Common myeloid progenitor, CD34-positive (primary cell): ENCODE measurements around the gene HOXA4.
A peak's percentile ranks its signal among the peaks of the same experiment; 100 is the strongest.

Experiments used
- CTCF ChIA-PET: fragments of 350-600 bp; sonication (Branson Sonifier 250); formaldehyde crosslinking; loops from one replicate; lab custom pipeline; 2021; ENCODE audit warnings: antibody characterized with exemption; lab: Charles Lee
- POLR2A ChIA-PET: fragments of 350-600 bp; sonication (Branson Sonifier 250); formaldehyde crosslinking; loops from one replicate; lab custom pipeline; 2021; ENCODE audit warnings: antibody characterized with exemption; lab: Charles Lee
- DNase-seq, 3 donors: peaks; one replicate each; pipeline versions ENCODE4 v3.0.0 to v3.0.0-alpha.2; 2013
- H3K27ac ChIP-seq, 2 experiments: 1 replicate in 1 of 2; 2 replicates in 1 of 2; pipeline ENCODE4 v1.7.0; 2013; ENCODE audit warnings: inconsistent platforms in 2 of 2, low read length in 2 of 2, mild to moderate bottlenecking in 2 of 2, low read depth in 1 of 2, moderate library complexity in 1 of 2; ENCODE audit not compliant: severe bottlenecking in 2 of 2, insufficient read depth in 1 of 2, poor library complexity in 1 of 2
- H3K27me3 ChIP-seq, 5 experiments: replicated peaks in 2 of 5; 1 replicate in 3 of 5; 2 replicates in 2 of 5; pipeline versions ENCODE4 v1.6.1 to v1.7.0; 2013; ENCODE audit warnings: low read length in 4 of 5, mild to moderate bottlenecking in 2 of 5, moderate library complexity in 2 of 5, inconsistent platforms in 1 of 5; ENCODE audit not compliant: insufficient read depth in 5 of 5, control insufficient read depth in 4 of 5
- H3K36me3 ChIP-seq, 4 experiments: 1 replicate in 2 of 4; 2 replicates in 2 of 4; pipeline versions ENCODE4 v1.6.1 to v1.7.0; 2013; ENCODE audit warnings: low read length in 3 of 4, control low read depth in 1 of 4, mild to moderate bottlenecking in 1 of 4; ENCODE audit not compliant: control insufficient read depth in 4 of 4, insufficient read depth in 4 of 4
- H3K4me1 ChIP-seq, 4 experiments: 1 replicate in 3 of 4; 2 replicates in 1 of 4; pipeline versions ENCODE4 v1.6.1 to v1.7.1; 2013; ENCODE audit warnings: low read length in 3 of 4, mild to moderate bottlenecking in 3 of 4, control low read depth in 1 of 4, inconsistent platforms in 1 of 4, moderate library complexity in 1 of 4; ENCODE audit not compliant: control insufficient read depth in 4 of 4, insufficient read depth in 4 of 4; ENCODE audit errors: control extremely low read depth in 1 of 4
- H3K4me3 ChIP-seq, 7 experiments: 1 replicate in 4 of 7; 2 replicates in 3 of 7; pipeline versions ENCODE4 v1.5.1 to v1.7.0; 2013; ENCODE audit warnings: mild to moderate bottlenecking in 7 of 7, low read length in 6 of 7, moderate library complexity in 6 of 7, inconsistent platforms in 2 of 7, low read depth in 2 of 7, control low read depth in 1 of 7; ENCODE audit not compliant: insufficient read depth in 4 of 7, control insufficient read depth in 1 of 7; ENCODE audit errors: extremely low read depth in 1 of 7
- H3K9me3 ChIP-seq, 5 experiments: 1 replicate in 4 of 5; 2 replicates in 1 of 5; pipeline versions ENCODE4 v1.6.1 to v1.7.1; 2013; ENCODE audit warnings: low read length in 4 of 5, mild to moderate bottlenecking in 2 of 5, inconsistent platforms in 1 of 5, low read depth in 1 of 5, moderate library complexity in 1 of 5; ENCODE audit not compliant: control insufficient read depth in 4 of 5, insufficient read depth in 2 of 5; ENCODE audit errors: control extremely low read depth in 1 of 5
- WGBS: methylation state at CpG from one replicate; pipeline ENCODE4 v1.1.5; 2013; ENCODE audit not compliant: insufficient coverage; 5-methylcytosine and 5-hydroxymethylcytosine counted together

The HOXA4 gene

GRCh38 chr7:27165996-27166530 lies 35.5 kb upstream of the HOXA4 start:
- DNase-seq: peak in 1 of 3 donors; percentile 31
- Histone ChIP-seq H3K4me1 (peaks cover 19 to 67% (median 46%) of the 10 kb centered on the region in 4 experiments), H3K9me3 (no peaks in the 10 kb centered on the region), H3K27ac (peak overlapping the region; percentile 92 to 96), H3K36me3 (peaks cover 0 to 55% (median 12%) of the 10 kb centered on the region in 4 experiments), H3K27me3 (no peaks in the 10 kb centered on the region), H3K4me3 (peak overlapping the region; percentile 34 to 100 (median 87))
- CTCF ChIA-PET: interaction anchor here (0.7 to 2.2 kb wide), 9 partner anchors 9 to 794 kb away, joined by 3 to 12 read pairs (median 6); partner anchors contain the start of genes HOXA3 and HOXA7
- under 1% methylated on average over 41 of the region's 46 CpGs for WGBS
- POLR2A ChIA-PET: interaction anchor here (0.6 to 2.1 kb wide), 4 partner anchors 9 to 19 kb away, joined by 3 to 9 read pairs (median 3); partner anchors contain the start of genes HOXA11, HOXA3 and HOXA7

DNA sequence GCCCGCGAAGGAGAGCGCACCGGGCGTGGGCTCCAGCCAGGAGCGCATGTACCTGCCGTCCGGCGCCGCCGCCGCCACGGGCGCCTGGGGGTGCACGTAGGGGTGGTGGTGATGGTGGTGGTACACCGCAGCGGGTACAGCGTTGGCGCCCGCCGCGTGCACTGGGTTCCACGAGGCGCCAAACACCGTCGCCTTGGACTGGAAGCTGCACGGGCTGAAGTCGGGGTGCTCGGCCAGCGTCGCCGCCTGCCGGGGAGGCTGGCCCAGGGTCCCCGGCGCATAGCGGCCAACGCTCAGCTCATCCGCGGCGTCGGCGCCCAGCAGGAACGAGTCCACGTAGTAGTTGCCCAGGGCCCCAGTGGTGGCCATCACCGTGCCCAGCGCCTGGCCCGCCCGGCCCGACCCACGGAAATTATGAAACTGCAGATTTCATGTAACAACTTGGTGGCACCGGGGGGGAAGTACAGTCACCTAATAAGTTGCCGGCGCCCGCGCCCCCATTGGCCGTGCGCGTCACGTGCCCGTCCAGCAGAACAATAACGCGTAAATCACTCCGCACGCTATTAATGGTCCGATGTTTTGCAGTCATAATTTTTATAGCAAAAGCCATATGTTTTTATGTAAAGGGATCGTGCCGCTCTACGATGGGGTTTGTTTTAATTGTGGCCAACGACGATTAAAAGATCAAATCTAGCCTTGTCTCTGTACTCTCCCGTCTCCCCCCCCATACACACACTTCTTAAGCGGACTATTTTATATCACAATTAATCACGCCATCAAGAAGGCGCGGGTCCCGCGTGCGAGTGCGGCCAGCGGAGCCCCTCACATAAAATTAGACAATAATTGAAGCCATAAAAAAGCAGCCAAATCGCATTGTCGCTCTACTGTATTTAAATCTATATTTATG lies 34.8 kb upstream of the HOXA4 start, which contains the start of gene HOXA9:
Gene HOXA9 (minus strand): TSS at position 449 of the 907 bp plus-strand sequence. CDS start 80 bp downstream, at position 369.
- peaks cover 16 to 65% (median 51%) of the 10 kb centered on the region in 4 experiments for H3K4me1 ChIP-seq
- no peaks in the 10 kb centered on the region for H3K9me3 ChIP-seq
- peak within 1 kb of the TSS; percentile 73 to 100 (median 87) for H3K4me3 ChIP-seq
- 0% methylated on average over 55 of the region's 82 CpGs for WGBS
- ChIA-PET CTCF (interaction anchor here (0.7 to 2.2 kb wide), 7 partner anchors 8 to 793 kb away, joined by 3 to 12 read pairs (median 6); partner anchors contain the start of genes HOXA3 and HOXA7), POLR2A (interaction anchor here (0.6 to 2.1 kb wide), 2 partner anchors 9 to 20 kb away, joined by 3 to 9 read pairs; partner anchors contain the start of genes HOXA11 and HOXA7)
- peak within 1 kb of the TSS; percentile 92 to 96 for H3K27ac ChIP-seq
- peak; percentile 95 to 98 (median 97) for DNase-seq
- H3K36me3 ChIP-seq: peaks cover 0 to 52% (median 12%) of the 10 kb centered on the region in 4 experiments
- H3K27me3 ChIP-seq: no peaks in the 10 kb centered on the region

- DNase-seq: peak in 1 of 3 donors; percentile 72
- WGBS: under 1% methylated on average over 39 of the region's 47 CpGs
- POLR2A ChIA-PET: interaction anchor here (2.1 kb wide), 1 partner anchor 8 kb away, joined by 9 read pairs; the partner anchor contains the start of gene HOXA7
Measured at GRCh38 chr7:27164367-27165088, 34.0 kb upstream of the HOXA4 start.

GRCh38 chr7:27164045-27164366 lies 33.4 kb upstream of the HOXA4 start:
- no peaks in the 10 kb centered on the region for H3K27me3 ChIP-seq
- H3K4me3 ChIP-seq: peak overlapping the region; percentile 73 to 100 (median 87)

More at GRCh38 chr7:27164367-27165088, 34.0 kb upstream of the HOXA4 start:
- H3K27ac ChIP-seq: peak overlapping the region; percentile 92 to 96
- peak overlapping the region; percentile 73 to 100 (median 87) for H3K4me3 ChIP-seq
- CTCF ChIA-PET: interaction anchor here (0.7 to 4.6 kb wide), 6 partner anchors 11 to 310 kb away, joined by 3 to 84 read pairs (median 14); partner anchors contain the start of genes HOXA10, HOXA3 and HOXA6
- H3K9me3 ChIP-seq: no peaks in the 10 kb centered on the region
- H3K36me3 ChIP-seq: peaks cover 0 to 50% (median 12%) of the 10 kb centered on the region in 4 experiments
- no peaks in the 10 kb centered on the region for H3K27me3 ChIP-seq
- H3K4me1 ChIP-seq: peaks cover 15 to 70% (median 59%) of the 10 kb centered on the region in 4 experiments

GRCh38 chr7:27163288-27164044 lies 32.9 kb upstream of the HOXA4 start:
- Histone ChIP-seq H3K27ac (peak overlapping the region; percentile 92 to 96), H3K9me3 (no peaks in the 10 kb centered on the region), H3K4me3 (peak overlapping the region; percentile 73 to 100 (median 87)), H3K36me3 (peaks cover 0 to 43% (median 12%) of the 10 kb centered on the region in 4 experiments), H3K27me3 (no peaks in the 10 kb centered on the region), H3K4me1 (peaks cover 19 to 73% (median 69%) of the 10 kb centered on the region in 4 experiments)
- ChIA-PET POLR2A (interaction anchor here (2.8 to 3.2 kb wide), 2 partner anchors 9 to 12 kb away, joined by 15 to 17 read pairs; partner anchors contain the start of gene HOXA3), CTCF (interaction anchor here (0.7 to 4.6 kb wide), 15 partner anchors 10 to 1271 kb away, joined by 3 to 84 read pairs (median 6); partner anchors contain the start of genes HOXA10, HOXA11, HOXA3 and HOXA6)
- under 1% methylated on average over 18 of the region's 24 CpGs for WGBS
- DNase-seq: no peak

More at GRCh38 chr7:27164045-27164366, 33.4 kb upstream of the HOXA4 start:
- no peak for DNase-seq
- WGBS: 0% methylated on average over 10 of the region's 12 CpGs
- ChIA-PET POLR2A (no interaction called here), CTCF (interaction anchor here (0.7 to 4.6 kb wide), 6 partner anchors 10 to 794 kb away, joined by 3 to 84 read pairs (median 16); partner anchors contain the start of genes HOXA10, HOXA3 and HOXA6)
- Histone ChIP-seq H3K27ac (peak overlapping the region; percentile 92 to 96), H3K36me3 (peaks cover 0 to 47% (median 12%) of the 10 kb centered on the region in 4 experiments), H3K9me3 (no peaks in the 10 kb centered on the region), H3K4me1 (peaks cover 18 to 72% (median 64%) of the 10 kb centered on the region in 4 experiments)
